ENCODE measurements around the gene SHISAL1. TPM values are rescaled to one million over a fixed set of nuclear protein-coding genes. Genes with fewer than 3 reads are reported as not detected.

Gene SHISAL1
- total RNA-seq, 1 experiment from 2014 or later = 2.9 TPM

GRCh38 chr22:44214187-44214586 lies 98.6 kb downstream of the SHISAL1 start:
- no peak overlapping the region for H3K4me3 Mint-ChIP-seq
- no peak for DNase-seq
- Histone ChIP-seq H3K79me1 (ENCODE audit: insufficient read depth, low read depth, low read length, poor library complexity, severe bottlenecking) (no peaks in the 10 kb centered on the region), H3K4me2 (ENCODE audit: insufficient read depth, insufficient read length, low read length) (no peak overlapping the region), H3K18ac (ENCODE audit: insufficient read length, low read depth, low read length) (no peak overlapping the region), H3K9me3 (ENCODE audit: control insufficient read depth, low read depth, low read length) (no peaks in the 10 kb centered on the region), H3K27me3 (ENCODE audit: insufficient read depth, low read length) (no peaks in the 10 kb centered on the region), H3K79me2 (ENCODE audit: insufficient read depth, low read length) (no peaks in the 10 kb centered on the region), H3T11ph (ENCODE audit: low read length) (no peak overlapping the region), H3K4ac (ENCODE audit: low read depth, low read length) (no peak overlapping the region), H2AFZ (ENCODE audit: low read length) (no peak overlapping the region), H3K56ac (ENCODE audit: insufficient read length, low read depth, low read length) (no peak overlapping the region), H4K20me1 (ENCODE audit: control insufficient read depth, insufficient read depth, insufficient read length) (no peaks in the 10 kb centered on the region), H2BK5ac (ENCODE audit: insufficient read length, low read length) (no peak overlapping the region), H3K23me2 (ENCODE audit: insufficient read length, low read depth, low read length, poor library complexity, severe bottlenecking) (no peaks in the 10 kb centered on the region), H2BK20ac (ENCODE audit: low read depth, low read length, poor library complexity, severe bottlenecking) (no peak overlapping the region), H3K23ac (ENCODE audit: insufficient read length, low read depth, low read length) (no peak overlapping the region), H2BK120ac (ENCODE audit: low read depth, low read length, poor library complexity, severe bottlenecking) (no peak overlapping the region), H3K14ac (ENCODE audit: insufficient read depth, low read length) (no peak overlapping the region), H3K4me1 (ENCODE audit: insufficient read depth, low read length) (no peaks in the 10 kb centered on the region), H2AK5ac (ENCODE audit: insufficient read length, low read length) (no peak overlapping the region), H4K5ac (ENCODE audit: insufficient read length, low read depth, low read length) (no peak overlapping the region), H4K91ac (ENCODE audit: insufficient read length, low read depth, low read length) (no peak overlapping the region), H2BK12ac (ENCODE audit: insufficient read length, low read depth, low read length) (no peak overlapping the region), H2BK15ac (ENCODE audit: low read depth, low read length) (no peak overlapping the region), H3K27ac (ENCODE audit: insufficient read length, low read depth, low read length) (no peak overlapping the region), H3K9ac (ENCODE audit: extremely low read depth, insufficient read length, low read length) (no peak overlapping the region), H4K8ac (replicated peaks; ENCODE audit: insufficient read length, low read depth, low read length) (no peak overlapping the region)
- H3K27ac Mint-ChIP-seq = no peak overlapping the region
- H3K4me1 Mint-ChIP-seq = peaks cover 0 to 4% of the 10 kb centered on the region in 2 experiments; a peak in 2 of 4 replicates
- peaks cover 0 to 9% of the 10 kb centered on the region in 2 experiments; a peak in 2 of 5 replicates for H3K9me3 Mint-ChIP-seq
- peaks cover 0 to 3% (median 0%) of the 10 kb centered on the region in 3 experiments; a peak in 2 of 7 replicates for H3K36me3 Mint-ChIP-seq (ENCODE audit: insufficient read depth in 1 of 3, low read depth in 3 of 3)
- TF ChIP-seq CTCF (conservative IDR thresholded peaks at IDR 0.05) = no peak
- H3K27me3 Mint-ChIP-seq (ENCODE audit: low read depth) = peaks cover 11% of the 10 kb centered on the region
- whole genome bisulfite sequencing (ENCODE audit: extremely low coverage, insufficient read length, low lambda C conversion rate) = no CpG with 5 or more reads among the region's 3 CpGs
